Measurements from ENCODE around the gene SAMD10.

- TF ChIP-seq CTCF (IDR thresholded peaks at IDR 0.05), result no peak
- no peak for TF ChIP-seq POLR2A (IDR thresholded peaks at IDR 0.05)
Observed at GRCh38 chr20:63957690-63958441, 21.6 kb downstream of the SAMD10 start.
